Endothelial cell of hepatic sinusoid (primary cell): ENCODE measurements around the gene RAB7A.

ENCODE experiments used
- in situ Hi-C: cut with HindIII; loops from 2 replicates; pipeline ENCODE4 v1.10.0; 2017; ENCODE audit warnings: low sequenced_read_pairs

RAB7A gene

DNA sequence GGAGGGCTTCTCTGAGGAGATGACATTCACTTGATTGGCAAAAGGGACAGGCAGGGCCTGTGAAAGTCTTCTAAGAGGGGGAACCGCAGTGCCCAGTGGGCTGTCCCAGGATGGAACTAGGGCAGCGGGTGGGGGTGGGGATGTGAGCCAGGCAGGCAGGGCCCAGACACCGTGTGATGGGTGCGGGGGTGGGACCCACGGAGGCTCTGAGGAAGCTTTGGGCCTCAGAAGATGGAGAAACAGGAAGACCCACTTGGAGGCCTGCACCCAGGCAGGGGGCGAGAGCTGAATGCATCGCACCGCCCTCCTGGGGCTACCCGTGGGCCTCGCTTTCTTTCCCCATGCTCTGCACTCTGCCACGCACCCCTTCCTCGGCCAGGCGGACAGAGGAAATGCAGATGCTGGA, 120.5 kb downstream of the RAB7A start:
- in situ Hi-C loops, result no loop called here

DNA sequence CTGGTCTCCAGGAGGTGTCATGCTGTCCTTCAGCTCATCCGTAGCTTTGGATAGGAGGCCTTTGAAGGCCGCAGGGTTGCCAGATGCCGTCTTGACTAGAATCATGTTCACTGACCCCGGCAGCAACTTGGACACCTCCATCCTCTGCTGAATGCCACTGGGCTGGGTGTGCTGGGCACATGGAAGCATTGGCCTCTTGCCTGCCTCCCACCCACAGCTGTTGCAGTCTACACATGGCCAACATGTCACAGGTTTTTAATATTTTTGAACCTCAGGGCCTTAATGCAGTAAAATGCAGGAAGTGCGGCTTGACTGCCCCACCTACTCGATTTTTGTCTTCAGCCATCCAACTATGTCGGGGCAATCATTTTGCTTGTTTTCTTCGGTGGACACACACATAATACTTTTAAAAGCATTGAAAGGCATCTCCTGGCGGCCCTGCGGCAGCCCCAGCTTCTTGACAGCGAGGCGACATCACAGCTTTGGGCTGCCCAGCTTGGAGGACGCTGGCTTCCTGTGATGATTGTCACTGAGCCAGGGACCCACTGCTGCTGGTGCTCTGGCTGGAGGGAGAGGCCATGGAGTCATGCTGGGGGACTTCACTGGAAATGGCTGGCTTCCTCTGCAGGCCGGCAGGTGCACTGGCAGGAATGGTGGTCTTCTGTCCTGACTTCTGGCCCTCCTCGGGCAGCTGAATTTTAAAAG, 121.8 kb downstream of the RAB7A start:
- in situ Hi-C loops, result no loop called here

DNA sequence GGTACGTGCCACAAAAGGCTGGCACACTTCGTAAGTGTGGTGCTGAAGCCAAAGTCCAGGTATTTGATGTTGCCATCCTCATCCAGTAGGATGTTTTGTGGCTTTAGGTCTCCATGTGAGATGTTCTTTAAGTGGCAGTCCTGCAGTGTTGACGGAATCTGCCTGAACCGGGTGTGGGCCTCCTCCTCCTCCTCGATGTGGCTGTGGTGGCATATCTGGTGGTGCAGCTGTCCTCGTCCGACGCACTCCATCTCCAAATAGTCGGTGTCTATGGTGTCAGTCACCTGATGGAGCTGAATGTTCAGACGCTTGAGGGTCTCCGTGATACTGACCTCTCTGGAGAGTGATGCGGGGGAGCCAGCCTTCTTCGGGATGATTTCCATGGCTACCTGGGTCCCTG, 123.0 kb downstream of the RAB7A start:
- in situ Hi-C loops, result no loop called here

DNA sequence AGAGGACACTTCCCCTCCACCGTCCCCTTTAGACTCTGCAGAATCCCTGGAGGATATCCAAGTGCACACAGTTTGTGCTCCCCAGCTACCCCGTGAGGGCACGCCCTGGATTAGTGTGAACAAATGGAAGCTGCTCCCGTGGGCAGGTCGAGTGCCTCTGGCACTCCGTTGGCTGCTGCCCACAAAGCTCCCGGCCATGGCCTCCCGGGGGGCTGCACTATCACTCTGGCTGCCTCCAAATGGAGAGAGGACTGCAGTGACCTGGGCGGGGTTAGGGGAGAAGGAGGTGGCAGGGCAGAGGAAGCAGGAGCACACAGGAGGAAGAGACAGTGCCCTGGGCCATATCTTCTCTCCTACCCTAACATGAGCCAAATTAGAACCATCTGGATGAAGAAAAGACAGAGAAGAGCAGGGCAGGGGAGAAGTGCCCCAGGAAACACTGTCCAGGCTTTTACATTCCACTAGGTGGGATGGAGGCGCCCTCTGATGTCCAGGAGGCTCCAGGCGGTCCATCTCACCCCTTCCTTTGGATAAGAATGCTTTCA, 124.0 kb downstream of the RAB7A start:
- in situ Hi-C loops, result no loop called here

DNA sequence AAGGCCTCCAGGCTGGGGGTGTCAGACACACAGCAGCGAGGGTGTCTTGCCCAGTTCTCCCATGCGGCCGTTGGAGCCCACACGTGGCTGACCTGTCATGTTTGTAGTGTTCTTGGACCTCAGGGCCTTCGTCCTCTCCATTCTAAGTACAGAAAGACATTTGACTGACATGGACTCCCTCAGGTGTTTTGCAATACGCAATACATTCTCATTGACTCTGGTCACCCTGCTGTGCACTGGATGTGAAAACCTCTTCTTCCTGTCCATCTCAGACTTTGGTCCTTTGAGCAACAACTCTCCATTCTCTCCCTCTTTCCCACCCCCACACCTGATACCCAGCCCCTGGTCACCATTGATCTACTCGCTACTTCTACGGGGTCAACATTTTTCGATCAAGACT, 124.6 kb downstream of the RAB7A start:
- in situ Hi-C loops, result no loop called here

DNA sequence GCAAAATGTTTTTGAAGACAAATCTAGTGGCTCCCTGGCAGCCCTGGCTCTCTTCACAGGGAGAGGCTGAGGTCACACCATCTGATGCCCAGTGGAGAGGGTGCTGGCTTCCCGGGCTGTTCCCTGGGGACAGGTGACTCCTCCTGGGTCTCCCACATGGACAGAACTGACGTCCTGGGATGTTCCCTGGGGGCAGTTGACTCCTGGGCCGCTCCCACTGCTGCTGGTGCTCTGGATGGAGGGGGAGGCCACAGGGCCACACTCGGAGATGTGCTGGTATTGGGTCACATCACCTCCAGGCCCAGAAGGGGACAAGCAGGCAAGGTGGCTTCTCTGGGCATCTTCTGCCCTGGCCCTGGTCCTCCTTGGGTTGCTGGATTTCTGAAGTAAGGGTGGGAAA, 125.6 kb downstream of the RAB7A start:
- in situ Hi-C loops, result no loop called here

DNA sequence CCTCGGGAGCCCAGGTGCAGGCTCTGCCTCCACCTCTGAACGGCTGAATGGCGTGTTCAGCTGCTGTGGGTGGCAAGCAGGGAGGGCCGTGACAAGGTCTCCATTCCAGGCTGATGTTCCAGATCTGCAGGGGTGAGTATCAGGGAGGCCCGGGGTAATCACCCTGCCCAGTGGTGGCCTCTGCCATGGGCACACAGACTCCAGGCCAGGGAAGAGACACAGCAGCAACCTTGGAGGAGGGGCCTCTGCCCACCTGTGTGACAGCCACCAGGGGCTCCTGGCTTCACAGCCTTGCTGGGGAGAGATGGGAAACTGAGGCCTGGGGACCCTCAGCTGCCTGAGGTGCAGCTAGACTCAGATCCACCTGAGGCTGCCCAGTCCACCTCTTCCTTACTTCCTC, 127.8 kb downstream of the RAB7A start:
- in situ Hi-C loops, result no loop called here

DNA sequence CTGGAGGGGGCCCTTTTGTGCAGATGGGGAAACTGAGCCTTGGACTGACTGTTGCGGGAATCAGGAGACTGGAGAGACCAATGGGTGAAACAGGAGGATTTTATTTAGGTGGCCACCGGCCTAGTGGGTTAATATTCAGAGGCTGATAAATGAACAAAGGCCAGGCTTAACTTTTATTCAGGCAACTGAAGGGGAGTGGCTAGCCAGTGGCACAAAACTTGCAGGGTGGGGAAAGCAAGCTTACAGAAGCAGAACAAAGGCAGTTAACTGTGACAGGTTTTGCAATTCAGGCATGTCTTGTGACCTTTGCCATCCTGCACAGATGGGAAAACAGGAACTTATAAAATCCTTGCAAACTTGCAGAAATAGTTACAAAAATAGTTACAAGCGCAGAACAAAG, 128.5 kb downstream of the RAB7A start:
- in situ Hi-C loops, result no loop called here

DNA sequence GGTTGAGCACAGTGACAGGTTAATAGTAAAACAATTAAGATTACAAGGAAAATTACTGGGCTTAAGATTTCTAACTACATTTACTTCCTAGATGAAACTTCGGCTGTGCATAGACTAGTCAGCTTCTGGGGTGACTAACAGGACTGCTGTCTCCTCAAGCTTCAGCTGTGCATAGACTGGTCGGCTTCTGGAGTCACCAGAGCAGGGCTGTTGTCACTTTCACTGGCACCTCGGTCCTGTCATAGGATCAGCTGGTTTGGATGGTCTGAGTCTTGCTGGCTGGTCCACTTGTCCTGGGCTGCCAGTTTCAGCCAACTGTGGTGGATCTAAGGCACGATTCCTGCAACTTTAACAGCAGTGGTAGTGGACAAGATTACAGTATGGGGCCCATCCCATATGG, 129.6 kb downstream of the RAB7A start:
- in situ Hi-C loops, result no loop called here

DNA sequence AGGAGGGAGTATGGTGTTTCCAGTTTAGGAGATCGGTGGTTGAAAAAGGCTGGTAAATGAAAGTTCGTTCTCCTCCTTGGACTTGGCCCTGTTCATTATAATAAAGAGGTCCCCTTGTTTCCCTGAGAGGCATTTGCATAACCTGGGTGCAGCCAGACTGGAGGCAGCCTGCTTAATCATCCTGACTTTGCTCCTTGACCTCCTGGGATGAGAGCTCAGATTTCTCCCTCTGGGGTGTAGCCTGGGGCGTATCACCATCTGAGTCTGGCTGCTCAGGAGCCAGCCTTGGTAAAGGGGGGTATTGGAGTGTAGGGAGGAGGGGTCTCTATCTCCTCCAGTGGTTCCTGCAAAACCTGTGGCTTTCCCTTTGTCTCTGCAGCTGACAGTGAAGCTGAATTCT, 132.2 kb downstream of the RAB7A start:
- in situ Hi-C loops, result no loop called here

DNA sequence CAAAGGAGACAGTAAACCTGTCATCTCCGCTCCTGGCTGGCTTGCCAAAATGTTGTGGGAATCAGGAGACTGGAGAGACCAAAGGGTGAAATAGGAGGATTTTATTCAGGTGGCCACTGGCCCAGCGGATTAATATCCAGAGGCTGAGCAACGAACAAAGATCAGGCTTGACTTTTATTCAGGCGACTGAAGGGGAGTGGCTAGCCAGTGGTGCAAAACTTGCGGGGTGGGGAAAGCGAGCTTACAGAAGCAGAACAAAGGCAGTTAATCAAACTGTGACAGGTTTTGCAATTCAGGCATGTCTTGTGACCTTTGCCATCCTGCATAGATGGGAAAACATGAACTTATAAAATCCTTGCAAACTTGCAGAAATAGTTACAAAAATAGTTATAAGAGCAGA, 133.6 kb downstream of the RAB7A start:
- in situ Hi-C loops, result no loop called here

DNA sequence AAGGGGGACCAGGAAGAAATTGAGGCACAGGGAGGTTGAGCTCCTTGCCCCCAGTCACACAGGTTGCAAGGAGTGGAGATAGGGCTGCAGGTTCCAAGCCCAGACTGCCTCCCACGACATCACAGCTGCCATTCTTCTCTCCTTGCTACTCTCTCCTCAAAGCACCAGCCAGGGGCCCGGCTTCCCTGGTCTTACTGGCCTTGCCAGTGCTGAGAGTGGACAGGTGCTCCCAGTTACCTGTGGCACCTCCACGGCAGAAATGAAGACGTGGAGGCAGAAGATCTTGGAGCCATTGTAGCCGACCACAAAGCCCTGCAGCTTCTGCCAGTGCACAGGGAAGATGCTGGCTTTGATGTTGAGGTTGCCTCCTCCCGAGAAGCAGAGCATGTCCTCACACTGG, 135.5 kb downstream of the RAB7A start:
- in situ Hi-C loops, result no loop called here

DNA sequence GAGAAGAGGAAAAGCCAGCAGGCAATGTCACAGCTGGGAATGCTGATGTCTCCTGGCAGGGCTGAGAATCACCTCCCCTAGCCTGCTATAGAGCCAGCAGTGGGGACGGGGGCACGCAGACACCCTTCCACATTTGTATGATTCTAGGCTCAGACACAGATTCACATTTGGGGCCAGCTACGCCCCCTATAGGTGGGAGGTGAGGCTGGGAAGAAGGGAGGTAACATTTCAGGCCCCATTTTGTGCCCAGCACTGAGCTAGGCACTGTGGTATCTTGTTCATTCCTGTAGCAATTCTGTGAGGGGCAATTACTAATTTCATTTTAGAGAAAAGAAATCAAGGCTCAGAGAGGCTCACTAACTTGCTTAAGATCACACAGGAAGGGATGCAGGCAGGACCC, 137.6 kb downstream of the RAB7A start:
- in situ Hi-C loops, result no loop called here
